GM21423 (cell line): ENCODE results near the gene SLC16A3.

Experiments
- ATAC-seq: cut with Tn5 transposase; IDR thresholded peaks from one replicate; pipeline ENCODE4 v1.9.1; 2021; ENCODE audit warnings: mild to moderate bottlenecking, moderate library complexity; ENCODE audit not compliant: unreplicated experiment

The SLC16A3 gene

GRCh38 chr17:82235056-82235774 is 6.4 kb downstream of the SLC16A3 start:
- no peak for ATAC-seq

DNA sequence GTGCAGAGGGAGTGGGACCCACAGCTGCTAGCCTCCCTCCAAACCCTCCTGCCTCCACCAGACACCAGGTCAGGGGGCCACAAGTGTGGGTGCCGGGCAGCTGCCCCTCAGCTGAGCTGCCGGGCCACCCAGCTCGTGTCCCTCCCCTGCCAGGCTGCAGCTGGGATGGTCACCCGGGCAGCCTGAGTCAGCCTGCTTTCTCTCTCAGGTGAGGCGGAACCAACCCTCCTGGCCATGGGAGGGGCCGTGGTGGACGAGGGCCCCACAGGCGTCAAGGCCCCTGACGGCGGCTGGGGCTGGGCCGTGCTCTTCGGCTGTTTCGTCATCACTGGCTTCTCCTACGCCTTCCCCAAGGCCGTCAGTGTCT is 6.9 kb downstream of the SLC16A3 start:
- ATAC-seq, result no peak

- ATAC-seq, result no peak
Measured at GRCh38 chr17:82236142-82236971, 7.5 kb downstream of the SLC16A3 start.

DNA sequence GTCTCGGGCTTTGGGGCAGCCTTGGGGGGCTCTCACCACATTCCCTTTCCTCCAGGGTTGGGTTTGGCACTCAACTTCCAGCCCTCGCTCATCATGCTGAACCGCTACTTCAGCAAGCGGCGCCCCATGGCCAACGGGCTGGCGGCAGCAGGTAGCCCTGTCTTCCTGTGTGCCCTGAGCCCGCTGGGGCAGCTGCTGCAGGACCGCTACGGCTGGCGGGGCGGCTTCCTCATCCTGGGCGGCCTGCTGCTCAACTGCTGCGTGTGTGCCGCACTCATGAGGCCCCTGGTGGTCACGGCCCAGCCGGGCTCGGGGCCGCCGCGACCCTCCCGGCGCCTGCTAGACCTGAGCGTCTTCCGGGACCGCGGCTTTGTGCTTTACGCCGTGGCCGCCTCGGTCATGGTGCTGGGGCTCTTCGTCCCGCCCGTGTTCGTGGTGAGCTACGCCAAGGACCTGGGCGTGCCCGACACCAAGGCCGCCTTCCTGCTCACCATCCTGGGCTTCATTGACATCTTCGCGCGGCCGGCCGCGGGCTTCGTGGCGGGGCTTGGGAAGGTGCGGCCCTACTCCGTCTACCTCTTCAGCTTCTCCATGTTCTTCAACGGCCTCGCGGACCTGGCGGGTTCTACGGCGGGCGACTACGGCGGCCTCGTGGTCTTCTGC is 8.4 kb downstream of the SLC16A3 start:
- ATAC-seq, result no peak

GRCh38 chr17:82237746-82238471 is 9.1 kb downstream of the SLC16A3 start:
- ATAC-seq, result no peak

GRCh38 chr17:82238472-82239201 is 9.8 kb downstream of the SLC16A3 start:
- ATAC-seq, result no peak

- ATAC-seq, result no peak
Measured at GRCh38 chr17:82239401-82239925, 10.6 kb downstream of the SLC16A3 start.

- ATAC-seq, result no peak
Measured at GRCh38 chr17:82239926-82240505, 11.2 kb downstream of the SLC16A3 start.

DNA sequence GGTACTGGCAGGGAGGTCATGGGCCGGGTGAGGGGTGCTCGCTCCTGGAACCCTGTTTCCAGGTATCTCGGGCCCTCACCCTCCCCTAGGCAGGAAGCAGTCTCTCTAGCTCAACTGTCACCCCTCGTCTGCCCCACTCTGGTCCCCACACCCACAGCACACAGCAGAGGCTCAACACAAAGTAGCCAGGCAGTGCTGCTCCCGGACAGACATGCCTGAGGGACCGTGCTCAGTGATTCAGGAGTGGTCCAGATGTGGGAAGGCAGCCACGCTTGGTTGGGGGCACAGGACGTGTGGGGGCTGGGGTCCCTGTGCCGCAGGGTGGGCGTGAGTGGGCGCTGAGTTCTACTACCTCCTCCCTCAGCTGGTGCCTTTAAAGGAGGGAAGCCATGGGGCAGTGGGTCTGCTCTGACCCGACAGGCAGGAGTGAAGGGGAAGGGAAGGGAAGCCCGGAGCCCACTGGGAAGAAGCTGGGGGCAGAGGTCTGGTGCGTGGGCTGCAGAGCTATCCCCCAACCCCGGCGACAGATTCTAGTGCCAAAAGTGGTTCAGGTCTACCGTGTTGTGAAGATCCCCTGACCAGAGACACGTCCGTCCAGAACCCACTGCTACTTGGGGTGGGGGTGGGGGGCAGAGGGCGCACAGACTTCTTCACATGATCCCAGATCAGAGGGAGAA is 11.8 kb downstream of the SLC16A3 start:
- no peak for ATAC-seq

- ATAC-seq, result no peak
Measured at GRCh38 chr17:82241183-82241925, 12.5 kb downstream of the SLC16A3 start.

- no peak for ATAC-seq
Measured at GRCh38 chr17:82241926-82242697, 13.3 kb downstream of the SLC16A3 start.

GRCh38 chr17:82242698-82242976 is 13.8 kb downstream of the SLC16A3 start:
- no peak for ATAC-seq

DNA sequence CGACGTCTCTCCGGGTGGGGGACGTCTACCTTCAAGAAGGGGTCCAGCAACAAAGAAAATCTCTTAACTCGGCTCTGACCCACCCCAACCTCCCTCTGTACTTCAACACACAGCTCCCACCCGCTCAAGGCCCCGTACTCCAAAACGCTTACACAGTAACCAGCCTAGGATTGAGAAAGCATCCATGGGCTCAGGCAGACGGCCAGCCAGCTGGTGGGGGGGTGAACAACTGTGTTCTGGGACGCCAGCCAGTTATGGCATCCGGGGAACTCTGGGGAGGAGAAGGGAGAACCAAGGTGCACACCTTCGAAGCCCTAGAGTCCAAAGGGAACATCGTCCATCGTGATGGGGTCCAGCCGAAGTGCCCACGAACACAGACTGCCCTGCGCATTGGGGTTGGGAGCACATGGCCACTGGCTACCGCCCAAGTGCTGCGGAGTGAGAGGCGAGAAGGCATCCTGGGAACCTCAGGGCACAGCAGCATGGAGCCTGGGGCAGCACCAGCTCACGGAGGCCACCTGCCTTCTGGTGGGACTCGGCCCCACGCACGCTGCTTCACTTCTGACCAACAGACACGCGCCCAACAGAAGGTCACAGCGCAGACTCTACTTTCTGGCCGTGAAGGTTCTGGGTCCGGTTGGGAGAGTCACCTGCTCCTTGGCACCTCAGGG is 14.3 kb downstream of the SLC16A3 start:
- no peak for ATAC-seq

- ATAC-seq, result no peak
Measured at GRCh38 chr17:82243648-82244412, 15.0 kb downstream of the SLC16A3 start.

DNA sequence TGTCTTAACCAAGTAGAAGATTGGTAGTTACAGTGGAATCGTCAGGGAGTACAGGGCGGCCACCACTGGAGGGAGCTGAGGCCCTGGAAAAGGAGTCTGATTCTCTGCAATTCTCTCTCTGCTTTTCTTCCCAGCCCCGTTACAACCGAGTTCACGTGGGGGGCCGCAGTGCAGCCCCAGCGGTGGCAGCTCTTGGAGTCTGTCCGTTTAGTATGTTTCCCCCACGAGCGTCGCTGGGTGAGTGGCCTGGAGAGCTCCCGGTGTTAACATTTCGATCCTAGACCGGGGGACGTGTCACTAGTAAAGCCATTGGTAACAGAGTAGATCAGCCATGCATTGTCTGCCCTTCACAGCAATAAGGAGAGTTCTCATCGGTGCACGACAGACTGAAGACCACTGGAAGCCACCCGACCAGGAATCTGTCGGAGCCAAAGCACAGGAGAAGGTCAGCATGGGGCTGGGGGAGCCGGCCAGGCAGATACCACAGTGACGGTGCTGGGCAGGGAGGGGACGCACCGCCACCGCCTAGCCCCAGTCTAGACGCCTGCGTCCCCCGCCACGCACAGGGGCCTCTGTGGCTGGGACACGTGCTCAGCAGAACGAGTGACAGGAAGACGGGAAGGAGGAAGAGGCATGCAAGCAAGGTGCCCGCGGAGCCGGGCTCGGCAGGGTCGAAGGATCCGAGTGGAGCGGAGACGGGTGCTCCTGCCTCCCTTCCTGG is 15.7 kb downstream of the SLC16A3 start:
- no peak for ATAC-seq
